HFFc6 (cell line): ENCODE measurements around the gene SLC38A10. TPM values are rescaled to one million over a fixed set of nuclear protein-coding genes. Genes with fewer than 3 reads are reported as not detected.
A peak's percentile ranks its signal among the peaks of the same experiment; 100 is the strongest.

Source experiments
- DNase-seq: peaks from one replicate; pipeline ENCODE4 v3.0.0-alpha.2; 2018
- H3K27ac Mint-ChIP-seq: 2 replicates; pipeline ENCODE4 v1.8.0; 2020; ENCODE audit warnings: mild to moderate bottlenecking, mixed read lengths
- H3K27me3 Mint-ChIP-seq: 2 replicates; pipeline ENCODE4 v1.8.0; 2021; ENCODE audit warnings: mild to moderate bottlenecking, moderate library complexity, mixed read lengths; ENCODE audit not compliant: insufficient read depth
- H3K36me3 Mint-ChIP-seq: 2 replicates; pipeline ENCODE4 v1.8.0; 2021; ENCODE audit warnings: low read depth, mixed read lengths
- H3K4me1 Mint-ChIP-seq: 2 replicates; pipeline ENCODE4 v1.8.0; 2020; ENCODE audit warnings: low read depth, mixed read lengths
- H3K4me3 Mint-ChIP-seq: 2 replicates; pipeline ENCODE4 v1.8.0; 2020; ENCODE audit warnings: mild to moderate bottlenecking, moderate library complexity, mixed read lengths
- H3K9me3 Mint-ChIP-seq: 2 replicates; pipeline ENCODE4 v1.8.0; 2020; ENCODE audit warnings: mild to moderate bottlenecking, mixed read lengths
- CTCF ChIP-seq: fragments of 200-600 bp; sonication (generic); IDR thresholded peaks from 2 replicates; pipeline ENCODE4 v1.5.0; 2021; ENCODE audit warnings: antibody characterized with exemption, mild to moderate bottlenecking
- total RNA-seq, 6 experiments: library from RNA; stranded (reverse); fragmentation: NEBNext Ultra II Directional; extraction: Animal tissue kit (Norgen Biotek cat#: 25700); gene quantifications; 2 replicates in 1 of 6; 3 replicates in 5 of 6; pipeline ENCODE4 v1.2.3, GENCODE V29; 2021

The SLC38A10 gene
- total RNA-seq, 6 experiments from 2014 or later = 71.2 to 88.3 (median 72.2) TPM

GRCh38 chr17:81222906-81223761, 72.0 kb downstream of the SLC38A10 start, which contains the start of gene CEP131:
TSS of gene CEP131 (minus strand) at chr17:81222965. CDS start at chr17:81220056, 2,909 bp downstream.
- DNase-seq = peak; percentile 98
- no peak for TF ChIP-seq CTCF
- peaks cover 7% of the 10 kb centered on the region; the same call in 1 of the 2 replicates for H3K36me3 Mint-ChIP-seq
- H3K4me1 Mint-ChIP-seq = peaks cover 18% of the 10 kb centered on the region
- H3K27me3 Mint-ChIP-seq = no peaks in the 10 kb centered on the region
- H3K27ac Mint-ChIP-seq = peak within 1 kb of the TSS; percentile 81
- H3K9me3 Mint-ChIP-seq = no peaks in the 10 kb centered on the region
- peak within 1 kb of the TSS; percentile 86 for H3K4me3 Mint-ChIP-seq

GRCh38 chr17:81222620-81222905, 72.5 kb downstream of the SLC38A10 start:
- Mint-ChIP-seq H3K27me3 (no peaks in the 10 kb centered on the region; the same call in 1 of the 2 replicates), H3K27ac (no peak overlapping the region), H3K4me1 (peaks cover 18% of the 10 kb centered on the region), H3K4me3 (peak overlapping the region; percentile 83; the same call in 1 of the 2 replicates), H3K36me3 (peaks cover 2% of the 10 kb centered on the region; the same call in 1 of the 2 replicates), H3K9me3 (no peaks in the 10 kb centered on the region)
- DNase-seq = no peak
- TF ChIP-seq CTCF = no peak

- no peak for DNase-seq
- Mint-ChIP-seq H3K4me1 (peaks cover 18% of the 10 kb centered on the region), H3K4me3 (peak overlapping the region; percentile 83), H3K36me3 (peaks cover 6% of the 10 kb centered on the region; the same call in 1 of the 2 replicates), H3K27me3 (no peaks in the 10 kb centered on the region; the same call in 1 of the 2 replicates), H3K27ac (no peak overlapping the region), H3K9me3 (no peaks in the 10 kb centered on the region)
- TF ChIP-seq CTCF = no peak
Observed at GRCh38 chr17:81221842-81222619, 73.1 kb downstream of the SLC38A10 start.

GRCh38 chr17:81221371-81221841, 73.7 kb downstream of the SLC38A10 start:
- no peaks in the 10 kb centered on the region for H3K9me3 Mint-ChIP-seq
- no peak overlapping the region for H3K27ac Mint-ChIP-seq
- no peak for DNase-seq
- H3K36me3 Mint-ChIP-seq = peaks cover 7% of the 10 kb centered on the region; the same call in 1 of the 2 replicates
- H3K4me3 Mint-ChIP-seq = peak overlapping the region; percentile 83
- H3K27me3 Mint-ChIP-seq = no peaks in the 10 kb centered on the region; the same call in 1 of the 2 replicates
- no peak for TF ChIP-seq CTCF
- peaks cover 18% of the 10 kb centered on the region for H3K4me1 Mint-ChIP-seq

- no peaks in the 10 kb centered on the region; the same call in 1 of the 2 replicates for H3K27me3 Mint-ChIP-seq
- TF ChIP-seq CTCF = no peak
- no peaks in the 10 kb centered on the region for H3K9me3 Mint-ChIP-seq
- no peak overlapping the region for H3K27ac Mint-ChIP-seq
- no peak overlapping the region for H3K4me3 Mint-ChIP-seq
- peaks cover 7% of the 10 kb centered on the region; the same call in 1 of the 2 replicates for H3K36me3 Mint-ChIP-seq
- no peak for DNase-seq
- peaks cover 18% of the 10 kb centered on the region for H3K4me1 Mint-ChIP-seq
Observed at GRCh38 chr17:81219476-81220180, 75.5 kb downstream of the SLC38A10 start.
